DMS153 treated with DMSO at 0.1 percent for 48 hours (cell line): ENCODE measurements around the gene KLHDC8A.
A peak's percentile ranks its signal among the peaks of the same experiment; 100 is the strongest.

Experiments
- DNase-seq: peaks from one replicate; lab custom pipeline; 2025; ENCODE audit not compliant: unreplicated experiment; lab: John Stamatoyannopoulos, UW

KLHDC8A gene

DNA sequence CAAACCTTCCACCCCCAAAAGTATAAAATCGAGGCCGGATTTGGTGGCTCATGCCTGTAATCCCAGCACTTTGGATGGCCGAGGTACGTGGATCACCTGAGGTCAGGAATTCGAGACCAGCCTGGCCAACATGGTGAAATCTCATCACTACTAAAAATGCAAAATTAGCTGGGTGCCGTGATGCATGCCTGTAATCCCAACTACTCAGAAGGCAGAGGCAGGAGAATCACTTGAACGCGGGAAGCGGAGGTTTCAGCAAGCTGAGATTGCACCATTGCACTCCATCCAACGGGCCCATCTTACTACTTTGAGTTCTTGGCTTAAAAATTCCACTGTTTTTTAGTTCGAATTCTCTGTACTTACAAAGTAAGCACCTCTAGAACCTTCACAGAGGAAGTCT lies 11.0 kb downstream of the KLHDC8A start:
- no peak for DNase-seq

DNA sequence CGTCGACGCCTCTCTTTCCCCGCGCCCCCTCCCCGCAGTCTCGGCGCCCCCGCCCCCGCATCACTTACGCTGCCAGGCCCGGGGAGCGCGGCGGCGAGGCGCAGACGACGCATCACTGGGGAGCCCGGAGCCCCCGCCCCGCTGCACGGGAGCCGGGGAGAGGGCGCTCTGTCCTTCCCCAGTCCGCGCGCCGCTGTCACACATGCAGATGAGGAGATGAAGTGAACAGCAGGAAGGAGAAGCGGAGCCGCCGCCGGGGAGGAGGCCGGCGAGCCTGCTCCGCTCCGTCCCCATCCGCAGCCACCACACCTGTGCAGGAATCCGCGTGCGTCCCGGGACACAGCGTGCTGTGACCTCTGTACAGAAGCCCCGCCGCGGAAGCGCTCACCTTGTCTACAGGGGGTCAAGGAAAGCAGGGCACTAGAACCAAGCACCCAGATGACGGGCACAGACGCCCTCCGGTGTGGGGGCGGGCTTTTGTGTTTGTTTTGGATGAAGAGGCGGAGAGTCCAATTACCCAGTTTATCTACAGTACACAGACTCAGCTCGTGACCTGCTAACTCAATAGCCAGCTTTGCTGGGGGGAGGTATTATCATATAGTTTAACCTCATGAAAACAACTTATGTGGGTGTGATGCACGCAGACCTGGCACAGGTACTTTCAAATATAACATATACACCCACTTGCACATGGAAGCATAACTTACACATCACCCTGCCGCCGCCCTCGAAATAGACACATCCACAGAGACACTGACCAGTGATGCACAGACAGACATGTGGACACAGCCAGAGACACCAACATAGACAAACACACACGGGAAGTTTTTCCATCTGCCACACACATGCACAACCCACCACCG lies 12.4 kb downstream of the KLHDC8A start:
- DNase-seq: peak; percentile 34

DNA sequence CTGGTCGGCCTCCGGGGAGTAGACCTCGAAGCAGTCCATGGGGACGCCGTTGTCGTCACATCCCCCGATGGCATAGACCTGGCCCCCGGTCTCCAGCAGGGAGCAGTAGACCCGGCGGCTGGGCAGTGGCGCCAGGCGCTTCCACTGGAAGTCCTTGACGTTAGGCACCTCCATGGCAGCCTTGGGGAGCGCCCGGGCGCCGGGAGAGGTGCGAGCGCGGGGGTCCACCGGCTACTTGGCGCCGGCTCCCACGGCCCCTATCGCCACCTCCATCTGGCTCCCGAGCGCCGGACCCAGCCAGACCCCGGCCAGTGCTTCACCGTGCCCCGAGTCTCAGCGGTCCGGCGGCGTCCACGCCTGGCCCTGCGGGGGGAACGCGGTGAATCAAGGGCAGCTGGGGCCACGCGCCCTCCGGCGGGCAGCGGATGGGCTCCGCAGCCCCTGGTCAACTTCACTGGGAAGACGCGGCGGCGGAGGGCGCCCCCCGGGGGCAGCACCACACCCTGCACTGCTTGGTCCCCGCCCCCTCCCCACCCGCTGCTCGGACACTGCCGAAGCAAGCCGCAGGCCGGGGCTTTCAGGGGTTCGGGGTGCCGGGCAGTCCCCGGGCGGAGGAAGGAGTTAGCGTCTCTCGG lies 13.2 kb downstream of the KLHDC8A start:
- DNase-seq: no peak

DNA sequence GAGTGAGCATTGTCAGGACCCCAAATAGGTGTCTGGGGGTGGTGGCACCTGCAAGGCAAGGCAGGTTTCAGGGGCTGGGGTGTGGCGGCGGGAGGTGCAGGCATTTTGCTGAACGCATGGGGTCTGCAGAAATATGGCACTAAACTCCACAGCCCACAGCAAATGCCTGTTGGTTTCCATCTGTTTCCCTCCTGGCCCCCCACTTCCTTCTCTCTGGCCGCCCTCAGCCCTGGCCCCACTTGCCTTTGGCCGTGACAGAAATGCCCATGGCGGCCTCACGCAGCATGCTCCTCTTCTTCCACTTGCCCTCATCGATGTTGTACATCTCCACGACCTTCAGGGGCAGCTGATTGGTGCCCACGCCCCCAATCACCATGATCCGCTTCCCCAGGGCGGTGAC lies 13.7 kb downstream of the KLHDC8A start:
- DNase-seq: no peak

DNA sequence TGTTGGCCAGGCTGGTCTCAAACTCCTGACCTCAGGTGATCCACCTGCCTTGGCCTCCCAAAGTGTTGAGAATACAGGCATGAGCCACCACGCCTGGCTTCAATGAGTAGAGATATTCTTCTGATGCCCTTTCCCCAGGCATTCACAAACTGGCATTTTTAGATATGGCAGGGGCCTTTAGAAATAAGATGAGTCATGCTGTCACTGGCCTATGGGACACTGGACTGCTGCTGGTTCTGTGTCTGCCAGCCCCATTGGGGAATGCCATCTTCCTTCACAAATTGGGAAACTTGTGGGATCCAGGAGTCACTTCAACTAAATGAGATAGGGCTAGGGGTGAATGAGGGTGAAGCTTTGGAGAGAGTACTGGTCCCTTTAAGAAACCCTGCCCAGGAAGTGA lies 16.0 kb downstream of the KLHDC8A start:
- DNase-seq: no peak

DNA sequence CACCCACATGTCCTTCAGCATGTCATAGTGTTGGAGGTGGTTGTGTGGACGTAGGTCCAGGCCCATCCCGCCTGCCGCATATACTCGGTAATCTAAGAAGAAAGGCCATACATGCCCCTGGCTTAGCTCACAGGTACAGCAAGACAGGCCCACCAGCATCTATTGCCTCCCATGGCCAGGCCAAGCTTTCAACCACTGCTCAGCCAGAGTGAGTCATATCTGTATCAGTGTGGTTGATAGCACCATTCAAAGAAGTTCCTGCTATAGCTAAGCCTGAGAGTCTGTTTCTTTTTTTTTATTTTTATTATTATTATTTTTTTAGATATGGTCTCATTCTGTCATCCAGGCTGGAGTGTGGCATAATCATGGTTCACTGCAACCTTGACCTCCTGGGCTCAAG lies 17.0 kb downstream of the KLHDC8A start:
- no peak for DNase-seq

DNA sequence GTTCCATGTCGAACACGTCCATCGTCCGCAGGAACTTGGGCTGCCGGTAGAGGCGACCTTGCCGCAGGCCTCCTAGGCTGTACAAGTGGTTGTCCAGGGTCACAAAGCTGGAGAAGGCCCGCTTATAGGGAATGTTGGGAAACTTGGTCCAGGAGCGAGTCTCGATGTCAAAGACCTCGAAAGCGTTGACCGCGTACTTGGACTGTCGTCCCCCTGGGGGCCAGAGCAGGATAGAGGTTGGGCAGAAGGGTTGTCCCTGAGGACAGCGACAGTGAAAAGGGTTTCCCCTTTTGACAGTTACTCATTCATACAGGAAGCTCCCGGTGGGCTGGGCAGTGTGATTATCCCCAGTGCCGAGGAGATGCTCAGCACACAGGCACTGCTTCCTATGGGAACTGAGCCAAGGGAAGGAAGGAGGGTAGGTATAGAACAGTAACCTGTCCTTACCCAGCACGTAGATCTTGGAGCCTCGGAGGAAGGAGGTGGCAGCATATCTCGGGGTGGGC lies 17.5 kb downstream of the KLHDC8A start:
- no peak for DNase-seq

DNA sequence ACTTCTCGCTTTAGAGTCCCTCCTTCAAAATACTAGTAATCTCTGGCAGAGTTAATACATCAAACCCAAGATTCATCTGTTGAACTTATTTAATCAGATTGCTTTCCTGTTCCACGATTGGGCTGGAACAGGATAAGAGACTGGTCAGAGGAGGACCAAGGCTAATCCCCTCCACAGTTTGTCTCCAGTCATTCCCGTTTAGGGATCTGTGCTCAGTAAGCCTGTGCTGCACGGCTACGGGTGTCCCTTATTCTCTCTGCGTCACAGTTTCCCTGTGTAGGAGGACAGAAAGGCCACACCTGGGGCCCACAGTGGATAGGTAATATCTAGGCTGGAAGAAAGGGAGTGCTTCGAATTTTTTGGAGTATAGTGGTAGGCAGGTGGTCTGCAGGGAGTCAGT lies 18.7 kb downstream of the KLHDC8A start:
- DNase-seq: no peak

DNA sequence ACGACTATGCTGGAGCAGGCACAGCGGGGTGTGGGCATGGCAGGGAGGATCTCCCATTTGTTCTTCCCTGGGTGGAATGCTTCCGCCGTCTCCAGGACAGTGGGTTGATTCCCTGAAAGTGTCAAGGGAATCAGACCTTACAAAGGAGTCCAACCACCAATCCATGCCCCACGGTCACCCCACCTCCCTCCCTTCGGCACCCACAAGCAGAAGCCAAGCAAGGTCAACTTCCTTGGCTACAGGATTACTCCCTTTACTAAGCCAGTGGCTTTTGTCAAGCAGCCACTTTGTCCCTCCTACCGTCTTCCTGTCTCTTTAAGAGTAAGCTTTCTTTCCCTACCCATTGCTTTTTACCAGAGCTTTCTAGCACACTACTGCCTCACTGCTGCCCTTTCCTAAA lies 19.2 kb downstream of the KLHDC8A start:
- no peak for DNase-seq

DNA sequence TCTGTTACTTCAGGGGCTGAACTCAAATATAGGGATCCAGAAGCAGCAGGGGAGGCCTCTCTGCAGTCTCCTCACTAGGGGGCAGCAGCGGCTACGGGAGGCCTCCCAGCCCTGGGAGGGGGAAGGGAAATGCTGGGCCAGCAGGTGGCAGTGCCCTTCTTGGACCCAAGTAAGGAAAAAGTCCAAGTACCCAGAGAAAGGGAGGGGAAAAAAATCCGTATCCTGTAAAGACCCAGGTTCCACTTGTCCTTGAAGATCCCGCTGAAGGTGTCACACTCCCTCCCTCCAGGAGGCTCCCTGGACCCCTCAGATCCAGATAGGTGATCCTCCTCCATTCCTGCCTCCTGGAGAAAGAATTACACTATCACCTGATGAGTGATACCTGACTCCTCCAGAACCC lies 21.0 kb downstream of the KLHDC8A start:
- peak; percentile 95 for DNase-seq

DNA sequence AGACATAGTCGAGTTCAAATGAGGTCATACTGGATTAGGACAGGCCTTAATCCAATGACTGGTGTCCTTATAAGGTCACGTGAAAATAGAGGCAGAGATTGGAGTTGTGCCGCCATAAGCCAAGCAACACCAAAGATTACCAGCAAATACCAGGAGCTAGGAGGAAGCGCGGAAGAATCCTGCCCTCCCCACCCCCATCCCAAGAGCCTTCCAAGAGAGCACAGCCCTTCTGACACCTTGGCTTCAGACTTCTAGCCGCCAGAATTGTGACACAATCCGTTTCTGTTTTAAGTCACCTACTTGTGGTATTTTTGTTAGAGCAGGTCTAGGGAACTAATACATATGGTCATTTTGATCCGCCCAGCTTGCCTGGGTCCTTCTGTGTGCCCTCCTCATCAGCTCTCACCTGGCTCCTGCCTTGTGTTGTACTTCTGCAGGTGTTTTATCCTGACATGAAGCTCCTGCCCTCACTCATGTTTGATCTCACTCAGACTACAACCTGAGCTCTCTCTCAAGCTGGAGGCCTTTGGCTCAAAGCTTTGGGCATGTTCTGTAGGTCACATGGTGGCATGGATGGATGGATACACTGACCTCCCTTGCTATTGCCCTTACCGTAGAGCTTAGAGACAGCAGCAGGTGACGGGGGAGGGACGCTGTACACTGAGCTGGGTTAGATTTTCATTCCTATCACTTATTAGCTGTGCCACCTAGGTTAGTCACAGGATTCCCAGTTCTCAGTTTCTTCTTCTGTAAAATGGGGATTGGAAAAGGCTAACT lies 24.5 kb downstream of the KLHDC8A start:
- DNase-seq: no peak

DNA sequence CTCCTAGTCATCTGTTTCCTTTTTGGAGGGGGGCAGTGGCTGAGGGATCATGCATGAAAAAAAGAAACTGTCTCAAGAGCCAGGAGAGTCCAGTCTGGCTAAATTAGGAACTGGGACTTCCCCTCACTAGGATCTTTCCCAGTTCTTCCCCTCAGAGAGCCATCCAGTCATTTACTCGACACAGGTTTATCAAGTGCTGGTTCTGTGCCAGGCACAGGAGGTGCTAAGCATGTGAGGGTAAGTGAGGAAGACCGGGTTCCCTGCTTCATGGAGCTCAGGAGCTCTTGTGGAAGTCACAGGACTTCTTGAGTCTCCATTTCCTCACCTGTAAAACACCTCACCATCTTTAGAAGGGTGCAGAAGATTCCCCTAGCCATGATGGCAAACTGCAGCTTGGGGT lies 26.6 kb downstream of the KLHDC8A start:
- no peak for DNase-seq

DNA sequence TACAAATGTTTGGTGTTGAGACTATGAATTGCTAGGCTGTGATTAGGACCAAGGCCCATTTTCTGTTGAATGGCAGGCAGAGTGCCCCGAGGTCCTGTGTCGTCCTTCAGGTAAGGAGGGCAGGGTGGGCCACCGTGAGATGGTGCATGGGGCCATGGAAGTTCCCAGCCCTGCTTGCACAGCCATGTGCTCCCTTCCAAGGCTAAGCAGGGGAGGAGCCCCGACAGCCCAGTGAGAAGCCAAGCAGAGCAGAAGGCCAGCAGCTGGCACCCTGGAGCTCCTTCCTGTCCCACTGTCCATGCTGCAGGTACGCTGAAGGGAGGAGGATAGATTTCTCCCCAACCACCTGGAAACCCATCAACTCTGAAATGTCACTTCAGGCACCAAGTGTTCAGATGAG lies 27.0 kb downstream of the KLHDC8A start:
- DNase-seq: no peak

DNA sequence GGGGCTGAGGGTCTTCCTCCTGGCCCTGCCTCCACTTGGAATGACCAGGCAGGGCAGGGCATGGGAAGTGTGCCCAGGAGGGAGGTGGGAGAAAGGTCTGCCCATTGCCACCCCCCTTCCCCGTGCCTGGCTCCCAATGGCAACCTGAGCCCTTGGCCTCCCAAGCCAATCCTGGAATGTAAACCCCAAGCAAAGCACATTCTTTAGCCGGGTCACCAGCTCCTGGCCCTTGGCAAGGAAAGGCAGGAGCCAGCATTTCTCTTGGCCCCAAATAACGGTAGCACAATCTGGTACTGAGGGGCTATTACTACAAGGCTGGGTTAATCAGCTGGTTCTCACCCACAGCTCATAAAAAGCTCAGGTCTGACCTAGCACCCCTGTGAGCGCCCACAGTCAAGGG lies 28.2 kb downstream of the KLHDC8A start:
- no peak for DNase-seq

DNA sequence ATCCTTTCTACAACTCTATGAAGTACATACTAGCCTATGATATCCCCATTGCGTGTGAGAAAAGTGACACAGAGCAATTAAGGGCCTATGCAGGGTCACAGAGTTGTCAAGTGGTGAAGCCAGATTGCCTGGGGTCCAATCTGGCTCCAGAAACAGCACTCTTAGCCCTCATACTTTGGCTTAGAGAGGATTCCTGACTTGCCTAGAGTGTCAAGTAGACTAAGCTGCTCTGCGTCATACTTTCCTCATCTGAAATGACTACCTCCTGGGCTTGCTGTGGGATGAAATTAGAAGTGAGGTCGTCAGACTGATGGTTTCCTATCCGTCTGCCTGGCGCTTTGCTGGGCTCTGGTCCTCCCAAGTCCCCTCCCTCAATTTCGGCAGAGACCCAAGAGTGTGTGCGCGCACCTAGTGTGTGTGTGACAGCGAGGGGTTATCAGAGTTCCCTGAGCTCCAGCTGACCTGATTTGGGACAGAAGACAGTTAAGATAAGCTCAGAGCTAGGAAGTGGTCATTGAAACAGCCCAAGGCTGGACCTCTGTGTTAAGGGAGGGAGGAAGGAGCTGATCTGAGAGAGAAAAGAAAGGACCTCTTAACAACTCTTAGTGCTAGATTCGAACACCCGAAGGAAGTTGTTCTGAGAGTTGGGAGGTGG lies 29.8 kb downstream of the KLHDC8A start:
- DNase-seq: no peak

DNA sequence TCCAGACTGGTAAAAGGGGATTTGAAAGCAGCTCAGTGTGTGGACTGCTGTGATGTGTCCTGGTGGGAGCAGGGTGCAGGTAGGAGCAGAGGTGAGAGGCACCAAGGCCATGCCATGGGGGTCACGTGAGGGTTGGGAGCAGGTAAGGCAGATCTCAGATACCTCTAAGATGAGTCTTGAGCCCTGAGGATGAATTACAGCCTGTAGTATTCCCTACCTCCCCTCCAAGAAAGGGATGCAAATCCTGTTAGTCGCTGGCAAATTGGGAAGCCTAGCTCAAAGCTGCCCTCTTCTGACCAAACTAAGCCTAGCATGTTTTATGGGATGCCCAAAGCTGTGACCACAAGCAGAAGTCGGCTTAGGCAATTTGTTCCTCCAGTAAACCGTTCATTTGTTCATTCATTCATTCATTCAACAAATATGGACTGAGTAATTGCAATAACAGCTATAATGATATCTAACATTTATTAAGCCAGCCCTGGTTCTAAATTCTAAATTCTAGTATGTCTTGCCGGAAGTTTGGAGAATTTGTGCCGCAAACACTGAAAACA lies 31.3 kb downstream of the KLHDC8A start:
- DNase-seq: peak; percentile 88

DNA sequence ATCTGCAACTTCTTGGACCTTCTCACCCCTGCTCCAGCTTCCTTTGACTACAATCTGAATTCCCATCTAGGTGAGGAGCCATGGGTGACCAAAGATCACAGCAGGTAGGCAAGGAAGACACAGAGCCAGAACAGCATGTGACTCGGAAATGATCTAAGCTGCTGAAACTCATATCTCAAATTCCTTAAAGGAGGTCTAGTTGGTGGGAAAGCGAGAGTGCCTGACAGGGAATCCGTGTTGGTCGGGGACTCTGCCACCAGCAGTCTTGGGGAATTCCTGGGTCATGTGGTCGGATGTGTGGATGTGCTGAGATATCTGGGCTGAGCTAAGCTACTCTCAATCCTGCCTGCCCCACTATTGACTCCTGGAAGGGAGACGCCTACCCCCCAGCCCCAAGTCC lies 31.9 kb downstream of the KLHDC8A start:
- no peak for DNase-seq

DNA sequence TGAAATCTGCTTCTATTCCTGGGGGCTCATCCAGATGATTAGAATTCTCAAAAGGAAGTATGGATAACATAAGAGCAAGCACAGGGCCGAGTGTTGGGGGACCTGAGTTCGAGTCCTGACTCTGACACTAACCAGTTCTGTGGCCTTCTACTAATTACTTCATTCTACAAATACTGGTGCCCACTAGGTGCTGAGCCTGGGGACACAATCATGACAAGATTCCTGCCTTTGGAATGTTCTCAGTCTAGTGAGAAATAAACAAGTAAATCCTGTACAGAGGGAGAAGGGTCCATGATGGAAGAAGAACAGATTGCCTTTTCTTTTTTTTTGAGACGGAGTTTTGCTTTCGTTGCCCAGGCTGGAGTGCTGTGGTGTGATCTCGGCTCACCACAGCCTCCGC lies 32.9 kb downstream of the KLHDC8A start:
- no peak for DNase-seq

DNA sequence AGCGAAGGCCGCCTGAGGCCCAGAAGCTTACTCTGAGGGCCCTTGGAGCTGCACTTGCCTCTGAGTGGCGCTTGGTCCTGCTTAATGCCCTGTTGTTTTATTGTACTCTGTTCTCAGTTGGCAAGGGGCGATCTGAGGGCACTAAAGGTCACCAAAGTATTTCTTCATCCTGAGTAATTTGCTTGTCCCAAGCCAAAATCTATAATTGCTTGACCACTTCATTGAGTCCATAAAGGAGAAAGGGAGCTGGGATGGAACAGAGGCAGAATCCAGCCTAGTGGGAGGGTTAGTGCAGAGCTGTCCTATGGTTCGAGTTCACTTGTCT lies 34.8 kb downstream of the KLHDC8A start:
- no peak for DNase-seq

DNA sequence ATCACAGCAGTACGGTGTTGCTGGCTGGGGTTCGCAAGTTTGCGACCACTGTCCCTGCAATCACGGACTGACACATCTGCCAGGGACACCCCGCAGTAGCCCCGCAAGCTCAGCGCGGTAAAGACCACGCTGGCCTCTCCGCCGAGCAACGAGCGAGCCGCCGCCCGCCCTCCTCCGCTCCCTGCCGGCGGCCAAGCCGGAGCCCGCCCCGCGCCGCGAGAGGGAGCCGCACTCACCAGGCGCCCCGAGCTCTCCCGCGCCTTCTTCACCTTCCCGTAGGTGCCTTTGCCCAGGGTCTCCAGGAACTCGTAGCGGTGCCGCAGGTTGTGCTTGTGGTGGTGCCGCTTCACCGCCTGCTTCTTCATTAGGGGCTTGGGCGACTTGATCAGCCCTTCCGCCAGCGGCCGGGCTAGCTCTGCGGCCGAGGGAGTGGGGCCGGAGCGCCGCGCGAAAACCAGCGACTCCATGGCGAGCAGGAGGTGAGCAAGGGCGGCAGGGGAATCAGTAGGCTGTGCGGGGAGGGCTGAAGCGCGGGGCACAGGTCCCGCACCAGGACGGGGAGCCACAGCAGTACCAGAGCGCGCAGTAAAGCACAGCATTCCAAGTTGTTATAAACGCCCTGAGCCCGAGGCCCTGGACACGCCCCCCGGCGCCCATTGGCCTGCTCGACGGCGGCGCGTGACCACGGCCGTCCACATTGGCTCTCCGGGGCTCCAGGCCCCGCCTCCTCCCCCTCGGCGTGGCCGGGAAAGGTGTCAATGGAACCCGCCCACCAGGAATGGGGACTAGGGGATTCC lies 35.4 kb downstream of the KLHDC8A start, which contains the start of gene NUAK2:
Gene NUAK2 (minus strand): TSS at position 584 of the 797 bp plus-strand sequence. CDS start 117 bp downstream, at position 467.
- peak; percentile 95 for DNase-seq
